Jurkat, Clone E6-1 (cell line): ENCODE results near the gene OPRL1.

ENCODE experiments used
- DNase-seq: peaks from one replicate; pipeline ENCODE4 v3.0.0-alpha.2; 2011; ENCODE audit warnings: low read depth, low spot score
- H3K4me3 ChIP-seq: 2 replicates; pipeline ENCODE4 v1.5.1; 2011; ENCODE audit warnings: mild to moderate bottlenecking, low read length, control low read depth, moderate library complexity

OPRL1 gene

GRCh38 chr20:64068386-64069208 is 11.3 kb upstream of the OPRL1 start:
- DNase-seq, result no peak
- no peak overlapping the region for H3K4me3 ChIP-seq

DNA sequence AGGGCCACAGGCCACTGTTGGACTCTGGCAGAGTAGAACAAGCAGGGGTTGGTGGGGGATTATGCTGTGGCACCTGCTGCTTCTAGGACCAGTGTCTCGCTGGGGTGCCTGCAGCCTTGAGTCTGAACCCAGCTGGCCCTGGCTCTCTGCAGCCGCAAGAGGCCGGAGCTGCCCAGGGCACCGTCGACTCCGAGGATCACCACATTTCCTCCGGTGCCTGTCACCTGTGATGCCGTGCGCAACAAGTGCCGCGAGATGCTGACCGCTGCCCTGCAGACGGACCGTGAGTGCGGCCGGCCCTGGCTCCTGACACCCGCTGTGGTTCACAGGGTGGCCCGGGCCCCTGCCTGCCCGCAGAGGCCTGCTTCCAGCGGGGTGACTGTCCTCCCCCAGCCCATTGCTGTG is 10.7 kb upstream of the OPRL1 start:
- DNase-seq, result no peak
- H3K4me3 ChIP-seq, result no peak overlapping the region

GRCh38 chr20:64069614-64070243 is 10.2 kb upstream of the OPRL1 start:
- H3K4me3 ChIP-seq, result no peak overlapping the region
- no peak for DNase-seq

- H3K4me3 ChIP-seq, result no peak overlapping the region
- no peak for DNase-seq
Measured at GRCh38 chr20:64070244-64070993, 9.5 kb upstream of the OPRL1 start.

GRCh38 chr20:64071341-64072332 is 8.2 kb upstream of the OPRL1 start:
- no peak for DNase-seq
- H3K4me3 ChIP-seq, result no peak overlapping the region

- H3K4me3 ChIP-seq, result no peak overlapping the region
- no peak for DNase-seq
Measured at GRCh38 chr20:64072498-64073063, 7.3 kb upstream of the OPRL1 start.

GRCh38 chr20:64073476-64074183 is 6.3 kb upstream of the OPRL1 start:
- DNase-seq, result no peak
- no peak overlapping the region for H3K4me3 ChIP-seq

DNA sequence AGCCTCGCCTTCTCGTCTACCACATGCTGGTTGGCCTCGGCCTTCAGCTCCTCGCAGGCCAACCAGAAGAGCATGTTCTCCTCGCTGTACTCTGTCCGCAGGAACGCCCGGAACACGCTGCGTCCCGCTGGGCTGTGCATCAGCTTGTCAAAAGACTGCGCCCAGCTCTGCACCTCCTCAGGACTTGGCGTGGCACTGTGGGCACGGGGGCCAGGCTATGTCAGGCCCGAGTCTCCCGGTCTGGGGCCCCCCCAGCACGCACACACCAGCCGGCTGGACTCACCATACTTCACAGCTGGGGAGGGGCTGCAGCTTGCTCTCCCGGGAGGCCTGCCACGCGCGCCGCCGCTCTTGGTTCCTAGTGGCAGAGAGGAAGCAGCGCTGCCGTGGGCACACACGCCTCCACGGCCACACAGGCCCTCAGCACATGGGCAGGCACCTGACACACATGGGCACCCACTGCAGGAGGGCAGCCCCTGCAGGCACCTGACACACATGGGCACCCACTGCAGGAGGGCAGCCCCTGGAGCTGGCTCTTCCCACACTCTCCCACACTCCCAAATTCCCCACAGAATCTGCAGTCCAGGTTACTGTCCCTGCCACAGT is 5.6 kb upstream of the OPRL1 start:
- H3K4me3 ChIP-seq, result no peak overlapping the region
- DNase-seq, result no peak

DNA sequence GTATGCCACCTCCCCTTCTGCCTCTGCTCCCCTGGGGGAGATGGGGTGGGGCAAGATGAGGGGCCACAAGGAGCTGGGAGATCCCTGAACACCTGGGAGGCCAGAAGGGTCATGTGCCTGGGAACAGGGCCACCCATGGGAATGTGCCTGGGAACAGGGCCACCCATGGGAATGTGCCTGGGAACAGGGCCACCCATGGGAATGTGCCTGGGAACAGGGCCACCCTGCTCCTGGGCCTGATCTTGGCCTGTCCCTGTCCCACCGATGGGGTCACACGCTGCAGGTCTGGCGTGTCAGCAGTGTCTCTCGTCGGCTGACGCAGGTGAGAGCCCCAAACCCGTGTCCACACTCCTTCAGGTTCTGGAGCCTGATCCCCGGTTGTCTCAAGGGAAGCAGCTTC is 4.9 kb upstream of the OPRL1 start:
- DNase-seq, result no peak
- no peak overlapping the region for H3K4me3 ChIP-seq

GRCh38 chr20:64075556-64075955 is 4.3 kb upstream of the OPRL1 start:
- no peak for DNase-seq

DNA sequence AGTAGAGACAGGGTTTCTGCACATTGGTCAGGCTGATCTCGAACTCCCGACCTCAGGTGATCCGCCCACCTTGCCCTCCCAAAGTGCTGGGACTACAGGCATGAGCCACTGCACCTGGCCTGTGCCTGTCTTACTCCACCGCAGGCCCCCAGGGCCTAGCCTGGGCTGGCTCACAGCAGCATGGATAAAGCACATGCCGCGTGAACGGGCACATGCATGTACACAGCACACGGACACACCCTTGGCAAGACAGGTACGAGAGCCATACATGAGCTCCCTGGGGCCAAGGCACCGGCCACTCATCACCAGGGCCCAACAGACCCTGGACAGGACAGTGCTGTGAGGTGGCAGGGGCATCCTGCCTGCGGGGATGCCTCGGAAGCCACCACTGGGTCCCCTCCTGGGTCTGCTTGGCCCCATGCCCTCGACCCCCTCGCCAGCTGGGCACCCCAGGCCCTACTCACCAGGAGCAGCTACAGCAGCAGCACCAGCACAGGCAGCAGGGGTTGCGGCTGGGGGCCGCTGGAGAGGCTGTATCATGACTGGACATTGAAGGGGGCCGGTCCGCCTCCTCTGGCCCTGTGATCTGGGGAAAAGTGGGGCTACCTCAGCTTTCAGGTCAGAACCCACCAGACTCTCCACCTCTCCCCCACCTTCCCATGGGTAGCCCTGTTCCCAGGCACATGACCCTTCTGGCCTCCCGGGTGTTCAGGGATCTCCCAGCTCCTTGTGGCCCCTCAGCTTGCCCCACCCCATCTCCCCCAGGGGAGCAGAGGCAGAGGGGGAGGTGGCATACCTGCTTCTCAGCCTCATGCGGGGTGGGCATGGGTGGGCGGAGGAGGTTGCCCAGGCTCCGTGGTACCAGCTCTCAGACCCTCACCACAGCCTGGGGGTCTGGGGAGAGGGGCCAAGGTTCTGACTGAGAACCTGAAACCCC is 3.6 kb upstream of the OPRL1 start:
- H3K4me3 ChIP-seq, result no peak overlapping the region
- no peak for DNase-seq

More at GRCh38 chr20:64075556-64075955, 4.3 kb upstream of the OPRL1 start:
- no peak overlapping the region for H3K4me3 ChIP-seq

- H3K4me3 ChIP-seq, result no peak overlapping the region
- DNase-seq, result no peak
Measured at GRCh38 chr20:64077094-64077493, 2.8 kb upstream of the OPRL1 start.

- peak overlapping the region; percentile 77 for H3K4me3 ChIP-seq
- no peak for DNase-seq
Measured at GRCh38 chr20:64077541-64077875, 2.4 kb upstream of the OPRL1 start.

- H3K4me3 ChIP-seq, result peak overlapping the region; percentile 77
- peak; percentile 61 for DNase-seq
Measured at GRCh38 chr20:64077876-64078551, 1.9 kb upstream of the OPRL1 start.

DNA sequence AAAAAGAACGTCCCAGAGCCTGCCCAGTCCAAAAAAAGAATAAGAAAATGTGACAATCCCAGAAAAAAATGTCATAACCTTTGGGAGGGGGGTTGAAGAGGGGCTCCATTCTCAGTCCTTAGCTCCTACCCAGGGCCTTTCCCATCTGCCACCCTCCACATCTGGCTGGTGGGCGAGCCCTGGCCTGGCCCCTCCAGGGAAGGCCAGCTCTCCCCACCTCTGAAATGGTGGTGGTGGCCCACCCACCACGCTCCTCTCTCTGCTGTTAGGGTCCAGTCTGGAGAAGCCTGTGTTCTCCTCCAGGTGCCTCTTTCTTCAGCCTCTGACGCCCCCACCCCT is 979 bp upstream of the OPRL1 start:
- DNase-seq, result no peak
- peak overlapping the region; percentile 77 for H3K4me3 ChIP-seq

GRCh38 chr20:64079273-64080012 is 439 bp upstream of the OPRL1 start, which contains the start of gene RGS19:
Gene RGS19, minus strand, starts transcription at chr20:64079518. Its CDS starts 2,632 bp downstream, at chr20:64076886.
- DNase-seq, result peak; percentile 37
- peak within 1 kb of the TSS; percentile 77 for H3K4me3 ChIP-seq
